HCT116 (cell line): ENCODE data around the gene CSF1R. TPM values are rescaled to one million over a fixed set of nuclear protein-coding genes. Genes with fewer than 3 reads are reported as not detected.

Experiments used
- ATAC-seq: fragments of 200-7000 bp; cut with Tn5 transposase; 2 replicates; pipeline ENCODE4 v1.9.1; 2020; ENCODE audit warnings: mild to moderate bottlenecking, moderate library complexity
- BruUV-seq: library from RNA; stranded (reverse); fragments of 400-500 nt; replicated peaks from 2 replicates; lab custom pipeline; 2021; lab: Mats Ljungman, UMichigan
- CTCF ChIA-PET: fragments of 300-600 bp; sonication (Branson Sonifier 250); formaldehyde crosslinking; loops from one replicate; lab custom pipeline; 2021; ENCODE audit warnings: antibody characterized with exemption; lab: Charles Lee
- POLR2A ChIA-PET: fragments of 300-600, 350-600 bp; sonication (Branson Sonifier 250); formaldehyde crosslinking; loops from one replicate; lab custom pipeline; 2021; ENCODE audit warnings: antibody characterized with exemption; lab: Charles Lee
- RAD21 ChIA-PET, 2 experiments: fragments of 300-600 bp; sonication (Branson Sonifier 250); formaldehyde crosslinking; loops; one replicate each; lab custom pipeline; 2023; ENCODE audit warnings: low total read pairs in 2 of 2; ENCODE audit not compliant: uncharacterized antibody in 2 of 2, unreplicated experiment in 2 of 2, low non-redundant PET in 1 of 2; lab: Charles Lee
- DNase-seq: peaks from one replicate; pipeline ENCODE4 v3.0.0-alpha.2; 2010; ENCODE audit warnings: low read depth, low spot score
- H2AFZ ChIP-seq: fragments of 200-600 bp; shearing (Covaris generic), sonication (generic); 2 replicates; pipeline ENCODE4 v1.6.1; 2017; ENCODE audit warnings: low read depth, mixed run types, mixed read lengths, antibody characterized with exemption, low read length; ENCODE audit not compliant: poor library complexity, severe bottlenecking
- H3K27ac ChIP-seq: 2 replicates; pipeline ENCODE4 v1.5.1; 2012; ENCODE audit warnings: low read depth, low read length
- H3K27me3 ChIP-seq: fragments of 200-600 bp; sonication (generic); 2 replicates; pipeline ENCODE4 v1.6.1; 2016; ENCODE audit warnings: mixed run types, low read length, mixed read lengths; ENCODE audit not compliant: insufficient read depth
- H3K36me3 ChIP-seq, 2 experiments: fragments of 200-500 bp in 1 of 2; fragments of 200-600 bp in 1 of 2; sonication (Bioruptor generic) in 1 of 2; sonication (generic) in 1 of 2; 2 replicates each; pipeline versions ENCODE4 v1.5.1 to v1.6.1; 2014 to 2016; ENCODE audit warnings: low read length in 2 of 2, inconsistent platforms in 1 of 2, mixed read lengths in 1 of 2, mixed run types in 1 of 2; ENCODE audit not compliant: insufficient read depth in 2 of 2, control insufficient read depth in 1 of 2
- H3K4me1 ChIP-seq, 2 experiments: fragments of 200-600 bp in 1 of 2; sonication (generic) in 1 of 2; 2 replicates each; pipeline versions ENCODE4 v1.5.1 to v1.6.1; 2012 to 2017; ENCODE audit warnings: low read length in 2 of 2, inconsistent platforms in 1 of 2, mild to moderate bottlenecking in 1 of 2, mixed read lengths in 1 of 2, mixed run types in 1 of 2, moderate library complexity in 1 of 2; ENCODE audit not compliant: insufficient read depth in 2 of 2, control insufficient read depth in 1 of 2
- H3K4me2 ChIP-seq: fragments of 200-600 bp; sonication (generic); 2 replicates; pipeline ENCODE4 v1.6.1; 2017; ENCODE audit warnings: mixed run types, low read length, mixed read lengths
- H3K4me3 ChIP-seq, 2 experiments: fragments of 200-600 bp in 1 of 2; sonication (generic) in 1 of 2; replicated peaks in 1 of 2; 2 replicates each; pipeline ENCODE4 v1.5.1; 2011 to 2016; ENCODE audit warnings: low read length in 2 of 2, control low read depth in 1 of 2, low read depth in 1 of 2, mild to moderate bottlenecking in 1 of 2, mixed read lengths in 1 of 2, mixed run types in 1 of 2
- H3K79me2 ChIP-seq: fragments of 200-600 bp; sonication (generic); 2 replicates; pipeline ENCODE4 v1.6.1; 2017; ENCODE audit warnings: mild to moderate bottlenecking, mixed run types, low read length, moderate library complexity, mixed read lengths; ENCODE audit not compliant: insufficient read depth
- H3K9ac ChIP-seq: fragments of 200-600 bp; sonication (generic); 2 replicates; pipeline ENCODE4 v1.6.1; 2016; ENCODE audit warnings: low read length, mixed read lengths
- H3K9me2 ChIP-seq: fragments of 200-600 bp; sonication (generic), shearing (Covaris generic); 2 replicates; pipeline ENCODE4 v1.6.1; 2017; ENCODE audit warnings: mixed run types, mild to moderate bottlenecking, moderate library complexity; ENCODE audit not compliant: insufficient read depth
- H3K9me3 ChIP-seq, 2 experiments: fragments of 200-500 bp in 1 of 2; fragments of 200-600 bp in 1 of 2; sonication (Bioruptor generic) in 1 of 2; sonication (generic) in 1 of 2; 2 replicates each; pipeline ENCODE4 v1.6.1; 2014 to 2017; ENCODE audit warnings: low read length in 2 of 2, mixed read lengths in 2 of 2, inconsistent platforms in 1 of 2, low read depth in 1 of 2, mild to moderate bottlenecking in 1 of 2, mixed run types in 1 of 2, moderate library complexity in 1 of 2; ENCODE audit not compliant: control insufficient read depth in 1 of 2, insufficient read depth in 1 of 2
- H4K20me1 ChIP-seq: fragments of 200-600 bp; sonication (generic), shearing (Covaris generic); 2 replicates; pipeline ENCODE4 v1.6.1; 2017; ENCODE audit warnings: mixed run types, mild to moderate bottlenecking, moderate library complexity; ENCODE audit not compliant: insufficient read depth
- ATF3 ChIP-seq: IDR thresholded peaks from 2 replicates; pipeline ENCODE4 v1.6.1; 2012
- CBX3 ChIP-seq: IDR thresholded peaks from 2 replicates; pipeline ENCODE4 v1.6.1; 2012; ENCODE audit warnings: low read depth
- FOSL1 ChIP-seq: IDR thresholded peaks from 2 replicates; pipeline ENCODE4 v1.6.1; 2012; ENCODE audit warnings: low read depth
- MAX ChIP-seq: IDR thresholded peaks from 2 replicates; pipeline ENCODE4 v1.6.1; 2012
- RAD21 ChIP-seq: IDR thresholded peaks from 2 replicates; pipeline ENCODE4 v1.6.1; 2012; ENCODE audit warnings: low read depth, mild to moderate bottlenecking
- REST ChIP-seq: IDR thresholded peaks from 2 replicates; pipeline ENCODE4 v1.6.1; 2012; ENCODE audit warnings: low read depth
- TCF7L2 ChIP-seq: IDR thresholded peaks from 2 replicates; pipeline ENCODE4 v1.7.0; 2011; ENCODE audit warnings: borderline replicate concordance, inconsistent platforms; ENCODE audit not compliant: insufficient read depth, insufficient read length; ENCODE audit errors: extremely low read depth
- ZNF274 ChIP-seq: fragments of 200-500 bp; sonication (Bioruptor generic); IDR thresholded peaks from 2 replicates; pipeline ENCODE4 v1.6.1; 2014; ENCODE audit warnings: mild to moderate bottlenecking, low read depth, low read length, inconsistent platforms
- intact Hi-C: fragments of 100-400 bp; cut with micrococcal nuclease; formaldehyde crosslinking; loops from 2 replicates; pipeline ENCODE4 v1.10.0; 2022
- total RNA-seq: library from RNA; stranded (reverse); gene quantifications from one replicate; pipeline ENCODE4 v1.2.1, GENCODE V29; 2021; ENCODE audit not compliant: unreplicated experiment

CSF1R gene
- total RNA-seq, 1 experiment from 2014 or later = 0.17 TPM

GRCh38 chr5:150132740-150133139 lies 46.4 kb upstream of the CSF1R start (continued):
- no peak for TF ChIP-seq REST
- no peak for TF ChIP-seq TCF7L2
- no peak for TF ChIP-seq MAX
- no peak for TF ChIP-seq ATF3
- TF ChIP-seq RAD21 = no peak
- TF ChIP-seq FOSL1 = no peak
- TF ChIP-seq ZNF274 = no peak

- H3K9ac ChIP-seq = no peak overlapping the region
- H3K4me3 ChIP-seq = no peak overlapping the region
- no peak overlapping the region for H3K4me2 ChIP-seq
- no peaks in the 10 kb centered on the region for H3K9me2 ChIP-seq
- H3K36me3 ChIP-seq = no peaks in the 10 kb centered on the region
- BruUV-seq = no TSS peak
- no peaks in the 10 kb centered on the region for H3K27me3 ChIP-seq
- RAD21 ChIA-PET = no interaction called here
- H4K20me1 ChIP-seq = no peaks in the 10 kb centered on the region
- CTCF ChIA-PET = no interaction called here
- peaks cover 0 to 9% of the 10 kb centered on the region in 2 experiments; a peak in 1 of 4 replicates for H3K4me1 ChIP-seq
- H3K9me3 ChIP-seq = no peaks in the 10 kb centered on the region
- ATAC-seq (no peak), DNase-seq (no peak)
- intact Hi-C loops = no loop called here
- H3K79me2 ChIP-seq = no peaks in the 10 kb centered on the region
- no peak overlapping the region for H2AFZ ChIP-seq
- TF ChIP-seq REST (no peak), CBX3 (no peak)
- no peak overlapping the region for H3K27ac ChIP-seq
- POLR2A ChIA-PET = no interaction called here
Measured at GRCh38 chr5:150131978-150132694, 45.8 kb upstream of the CSF1R start.
